K562 (cell line): ENCODE data around the gene TARS3. TPM values are rescaled to one million over a fixed set of nuclear protein-coding genes. Genes with fewer than 3 reads are reported as not detected.

ENCODE experiments used
- ARID2 ChIP-seq: fragments of 450-650 bp; IDR thresholded peaks from 2 replicates; pipeline ENCODE4 v1.6.1; 2017; ENCODE audit warnings: antibody characterized with exemption, mild to moderate bottlenecking
- BRCA1 ChIP-seq, 2 experiments: fragments of 450-650 bp in 1 of 2; sonication (generic) in 1 of 2; formaldehyde crosslinking in 1 of 2; IDR thresholded peaks; 2 replicates each; pipeline versions ENCODE4 v1.5.0 to v1.6.1; 2017 to 2020; ENCODE audit warnings: mild to moderate bottlenecking in 1 of 2, missing genetic modification reagents in 1 of 2
- CBX1 ChIP-seq: sonication (generic); IDR thresholded peaks from 2 replicates; pipeline ENCODE4 v1.6.1; 2016; ENCODE audit warnings: antibody characterized with exemption, low read depth, mild to moderate bottlenecking
- CREM ChIP-seq: IDR thresholded peaks from 2 replicates; pipeline ENCODE4 v1.6.1; 2014; ENCODE audit warnings: antibody characterized with exemption, low read depth
- ETS2 ChIP-seq: IDR thresholded peaks from 2 replicates; pipeline ENCODE4 v1.6.1; 2016; ENCODE audit warnings: borderline replicate concordance, missing genetic modification characterization, mild to moderate bottlenecking, moderate library complexity, missing compliant biosample characterization; ENCODE audit not compliant: poor library complexity, severe bottlenecking
- GTF2E2 ChIP-seq: fragments of 200-800 bp; sonication (Bioruptor generic); IDR thresholded peaks from 2 replicates; pipeline ENCODE4 v1.6.1; 2016; ENCODE audit warnings: missing genetic modification characterization, missing compliant biosample characterization
- KDM2B ChIP-seq: fragments of 250-450 bp; sonication (Bioruptor Pico); IDR thresholded peaks from 2 replicates; pipeline ENCODE4 v1.8.0; 2021; ENCODE audit warnings: mild to moderate bottlenecking, moderate library complexity
- MCM3 ChIP-seq: fragments of 450-650 bp; IDR thresholded peaks from 2 replicates; pipeline ENCODE4 v1.6.1; 2016
- MIER1 ChIP-seq: fragments of 450-650 bp; IDR thresholded peaks from 2 replicates; pipeline ENCODE4 v1.6.1; 2016; ENCODE audit warnings: antibody characterized with exemption, mild to moderate bottlenecking, low read depth
- NCOA1 ChIP-seq: fragments of 450-650 bp; IDR thresholded peaks from 2 replicates; pipeline ENCODE4 v1.6.1; 2016; ENCODE audit warnings: low read depth
- SP2 ChIP-seq: IDR thresholded peaks from 2 replicates; pipeline ENCODE4 v1.6.1; 2011; ENCODE audit warnings: mild to moderate bottlenecking, low read depth, low read length, moderate library complexity; ENCODE audit not compliant: poor library complexity, severe bottlenecking; ENCODE audit errors: extremely low read depth
- SREBF2 ChIP-seq: sonication (generic); formaldehyde crosslinking; IDR thresholded peaks from 2 replicates; pipeline ENCODE4 v1.4.0; 2020; ENCODE audit warnings: mild to moderate bottlenecking, missing genetic modification reagents
- TAL1 ChIP-seq: fragments of 450-650 bp; IDR thresholded peaks from 2 replicates; pipeline ENCODE4 v1.6.1; 2016; ENCODE audit warnings: mild to moderate bottlenecking
- TRIM25 ChIP-seq: fragments of 450-650 bp; IDR thresholded peaks from 2 replicates; pipeline ENCODE4 v1.7.0; 2016; ENCODE audit warnings: borderline replicate concordance
- ZBTB43 ChIP-seq: sonication (generic); formaldehyde crosslinking; IDR thresholded peaks from 2 replicates; pipeline ENCODE4 v1.8.0; 2023; ENCODE audit warnings: mild to moderate bottlenecking, missing genetic modification reagents
- ZNF277 ChIP-seq: fragments of 250-450 bp; sonication (Bioruptor Pico); IDR thresholded peaks from 2 replicates; pipeline ENCODE4 v1.8.0; 2022; ENCODE audit warnings: inconsistent platforms, mild to moderate bottlenecking, moderate library complexity, borderline replicate concordance
- polyA plus RNA-seq, 8 experiments: library from polyadenylated mRNA; depleted of rRNA in 4 of 8; stranded (reverse) in 5 of 8; unstranded in 3 of 8; fragments of >200 nt; fragmentation: Nextera tagmentation in 2 of 8; fragmentation: Illumina TruSeq in 1 of 8; extraction: Ambion mirVana in 2 of 8; extraction: Trizol in 1 of 8; gene quantifications; 2 replicates each; pipeline versions ENCODE4 v1.2.1 to v1.2.3, GENCODE V29; 2011 to 2014; ENCODE audit warnings: inconsistent platforms in 1 of 8, missing spikeins in 1 of 8
- total RNA-seq, 7 experiments: library from RNA; depleted of rRNA in 6 of 7; stranded (reverse); fragments of >200 nt in 6 of 7; fragmentation: Illumina TruSeq in 2 of 7; extraction: Trizol in 2 of 7; gene quantifications; 2 replicates each; pipeline versions ENCODE4 v1.2.1 to v1.2.3, GENCODE V29; 2011 to 2021; ENCODE audit warnings: low replicate concordance in 1 of 7

Gene TARS3
- total and polyA plus RNA-seq, 9 of the 15 experiments (the other 6 are each of a cell fraction or from before 2014, with no cell fraction given) = 2.1 to 14.7 (median 9.8) TPM

- no peak for TF ChIP-seq SREBF2
- TF ChIP-seq KDM2B (CRISPR knock-in tag) = peak; percentile 24; the same call in 1 of the 2 replicates
- no peak for TF ChIP-seq BRCA1 (IDR thresholded peaks at IDR 0.05)
- peak; percentile 99; the same call in 1 of the 2 replicates for TF ChIP-seq BRCA1 (CRISPR knock-in tag; IDR thresholded peaks at IDR 0.05)
- TF ChIP-seq ARID2 = no peak
- TF ChIP-seq TAL1 = no peak
- peak; percentile 40 for TF ChIP-seq CREM
- no peak for TF ChIP-seq MCM3
- TF ChIP-seq ETS2 (tag) = no peak
- TF ChIP-seq TRIM25 = no peak
- TF ChIP-seq CBX1 = peak; percentile 19; the same call in 1 of the 2 replicates
- TF ChIP-seq SP2 = no peak
- TF ChIP-seq GTF2E2 = 0 out of 2 replicates have a peak, but pooled peaks have one; percentile 47
- TF ChIP-seq NCOA1 = no peak
- peak; percentile 88 for TF ChIP-seq ZBTB43 (CRISPR knock-in tag)
- TF ChIP-seq ZNF277 (CRISPR knock-in tag) = no peak
- no peak for TF ChIP-seq MIER1
Observed at GRCh38 chr15:101723874-101724674, at the start of gene TARS3 (continued).
